DMS 273 (cell line): ENCODE results near the gene SLU7.
"Not testable (repeated sequence)": the region's sequence is repeated elsewhere in the genome, so short reads cannot be mapped to it uniquely, and the experiment has no call there.

ENCODE experiments used
- DNase-seq: peaks from one replicate; lab custom pipeline; 2025; ENCODE audit not compliant: unreplicated experiment; lab: John Stamatoyannopoulos, UW

SLU7 gene

DNA sequence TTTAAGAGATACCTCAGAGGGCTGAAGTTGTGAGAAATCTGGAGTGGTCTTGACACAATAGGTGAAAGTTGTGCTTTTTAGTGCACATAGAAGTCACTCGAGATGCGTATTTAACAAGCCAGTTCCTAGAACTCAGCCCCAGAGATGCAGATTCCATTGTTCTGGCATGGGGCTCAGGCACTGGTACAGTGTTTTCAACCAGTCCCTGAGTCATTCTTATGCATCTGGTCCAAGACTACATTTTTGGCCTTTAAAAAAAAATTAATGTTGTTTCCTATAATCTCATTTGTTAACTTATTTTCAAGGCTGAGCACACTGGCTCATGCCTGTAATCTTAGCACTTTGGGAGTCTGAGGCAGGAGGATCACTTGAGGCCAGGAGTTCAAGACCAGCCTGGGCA lies 32.4 kb upstream of the SLU7 start:
- DNase-seq = no peak

- DNase-seq = no peak
These were observed 31.5 kb upstream of the SLU7 start for GRCh38 chr5:160450164-160450932.

DNA sequence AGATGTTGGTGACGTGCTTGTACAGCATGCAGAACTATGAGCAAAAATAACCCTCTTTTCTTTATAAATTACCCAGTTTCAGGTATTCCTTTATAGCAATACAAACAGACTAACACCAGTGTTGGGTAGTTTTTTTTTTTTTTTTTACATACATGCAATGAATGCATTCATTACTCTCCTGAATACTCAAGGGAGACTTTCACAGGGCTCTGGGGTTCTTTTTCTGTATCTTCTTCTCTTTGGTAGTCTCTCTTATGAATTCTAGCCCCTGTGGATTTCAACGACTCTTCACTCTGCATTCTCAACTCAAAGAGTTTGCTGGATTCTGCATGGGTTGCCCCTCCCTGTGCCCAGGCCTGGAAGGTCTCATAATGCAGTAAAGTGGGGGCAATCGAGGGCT lies 30.6 kb upstream of the SLU7 start:
- no peak for DNase-seq

- no peak for DNase-seq
These were observed 30.0 kb upstream of the SLU7 start for GRCh38 chr5:160448886-160449285.

- no peak for DNase-seq
These were observed 26.9 kb upstream of the SLU7 start for GRCh38 chr5:160445751-160446150.

- no peak for DNase-seq
These were observed 26.3 kb upstream of the SLU7 start for GRCh38 chr5:160445132-160445531.

- no peak for DNase-seq
These were observed 25.5 kb upstream of the SLU7 start for GRCh38 chr5:160444407-160444806.

GRCh38 chr5:160442824-160443431 lies 24.0 kb upstream of the SLU7 start:
- DNase-seq = no peak

DNA sequence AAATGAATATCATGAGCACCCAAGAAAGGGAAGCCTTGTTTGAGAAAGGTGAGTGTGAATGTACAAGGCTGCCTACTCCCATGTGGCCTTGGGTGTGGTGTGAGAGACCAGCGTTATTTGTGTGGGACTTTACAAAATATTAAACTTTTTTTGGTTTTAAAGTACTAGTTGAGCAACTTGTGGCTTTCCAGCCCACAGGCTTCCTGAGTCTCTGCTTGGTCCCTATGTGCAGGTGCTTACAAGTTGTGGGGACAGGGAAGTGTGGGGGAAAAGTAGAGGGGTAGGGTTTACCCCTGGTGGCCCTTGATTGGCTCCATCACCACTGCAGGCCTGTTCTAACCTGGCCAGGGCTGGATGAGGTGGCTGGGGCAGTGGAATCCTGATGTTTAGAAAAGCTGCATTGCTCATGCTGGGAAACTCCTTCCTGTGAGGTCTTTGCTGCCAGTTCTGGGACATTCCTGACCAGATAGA lies 22.5 kb upstream of the SLU7 start:
- DNase-seq = no peak

- peak; percentile 92 for DNase-seq
These were observed 20.3 kb upstream of the SLU7 start for GRCh38 chr5:160439205-160439600.

DNA sequence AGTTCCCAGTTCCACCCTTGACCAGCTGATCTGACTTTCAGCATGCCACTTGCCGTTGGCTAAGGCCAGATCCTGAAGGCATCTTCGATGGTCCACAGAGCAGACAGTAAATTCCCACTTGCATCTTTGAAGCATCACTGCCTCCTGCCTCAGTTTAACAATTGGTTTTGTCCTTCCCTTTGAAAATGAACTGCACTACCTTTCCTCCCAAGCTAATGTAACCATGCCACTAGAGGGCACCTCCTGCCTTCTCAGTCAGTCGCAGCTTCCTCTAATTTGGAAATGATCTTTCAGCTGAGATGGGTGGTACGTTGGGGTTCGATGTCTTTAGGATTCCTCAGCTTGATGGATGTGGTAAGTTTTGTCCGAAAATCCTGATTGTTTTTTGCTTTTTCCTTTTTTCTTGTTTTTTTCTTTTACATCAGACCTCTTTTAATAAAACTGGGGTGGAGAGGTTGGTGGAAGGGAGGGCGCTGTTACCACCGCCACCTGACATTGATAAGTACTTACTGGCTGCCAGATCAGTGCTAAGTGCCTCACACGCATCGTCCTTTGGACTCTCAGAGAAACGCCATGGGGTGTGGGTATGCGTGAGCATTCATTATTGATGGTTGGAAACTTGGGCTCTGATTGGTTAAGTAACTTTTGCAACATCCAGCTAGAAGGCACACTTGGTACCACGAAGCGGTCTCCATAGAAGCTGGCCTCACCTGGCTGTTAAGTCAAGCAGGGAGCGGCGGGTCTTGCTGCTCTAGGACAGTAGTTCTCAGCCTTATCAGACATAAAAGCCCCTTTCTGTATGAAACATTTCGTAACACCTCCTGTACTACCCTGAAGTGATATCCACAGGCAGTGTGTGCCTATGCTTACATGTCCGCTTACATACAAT lies 19.7 kb upstream of the SLU7 start:
- peak; percentile 84 for DNase-seq

DNA sequence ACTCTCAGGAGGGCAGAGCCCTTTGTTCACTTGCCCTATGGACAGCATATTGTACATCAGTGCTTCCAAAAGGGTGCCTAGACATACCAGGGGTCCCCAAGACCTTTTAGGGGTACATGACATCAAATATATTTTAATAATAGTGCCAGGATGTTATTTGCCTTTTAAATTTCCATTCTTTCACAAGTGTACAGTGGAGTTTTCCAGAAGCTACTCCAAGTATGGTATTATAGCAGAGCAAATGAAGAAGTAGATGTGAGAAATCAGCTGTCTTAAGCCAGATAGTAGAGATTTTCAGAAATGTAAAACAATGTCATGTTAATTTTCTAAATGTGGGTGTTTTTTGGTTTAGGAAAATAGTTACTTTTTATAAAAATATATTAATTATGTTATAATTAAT lies 18.4 kb upstream of the SLU7 start:
- no peak for DNase-seq

DNA sequence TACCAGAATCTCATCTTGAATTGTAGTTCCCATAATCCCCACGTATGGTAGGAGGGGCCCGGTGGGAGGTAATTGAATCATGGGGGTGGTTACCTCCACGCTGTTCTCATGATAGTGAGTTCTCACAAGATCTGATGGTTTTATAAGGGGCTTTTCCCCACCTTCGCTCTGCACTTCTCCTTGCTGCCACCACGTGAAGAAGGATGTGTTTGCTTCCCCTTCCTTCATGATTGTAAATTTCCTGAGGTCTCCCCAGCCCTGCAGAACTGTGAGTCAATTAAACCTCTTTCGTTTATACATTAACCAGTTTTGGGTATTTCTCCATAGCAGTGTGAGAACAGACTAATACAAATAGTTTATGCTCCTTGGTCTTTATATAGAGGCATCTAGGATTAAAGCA lies 17.8 kb upstream of the SLU7 start:
- not testable (repeated sequence) for DNase-seq

- DNase-seq = no peak
These were observed 17.1 kb upstream of the SLU7 start for GRCh38 chr5:160436017-160436416.

DNA sequence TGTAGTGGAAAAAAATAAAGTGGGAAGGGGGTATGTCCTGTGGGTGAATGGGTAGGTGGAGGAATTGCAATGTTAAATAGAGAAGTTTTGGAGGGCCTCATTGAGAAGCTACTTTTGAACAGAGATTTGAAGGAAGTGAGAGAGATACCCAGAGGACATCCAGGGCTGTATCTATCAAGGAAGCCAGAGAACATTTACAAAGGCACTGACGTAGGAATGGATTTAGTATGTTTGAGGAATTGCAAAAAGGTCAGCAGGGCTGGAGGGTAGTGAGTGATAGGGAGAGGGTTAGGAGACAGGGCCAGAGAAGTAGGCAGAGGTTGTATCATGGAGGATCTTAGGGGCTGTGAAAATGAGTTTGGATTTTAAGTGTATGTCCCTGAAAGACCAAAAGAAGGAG lies 16.7 kb upstream of the SLU7 start:
- DNase-seq = no peak

- peak; percentile 78 for DNase-seq
These were observed 15.2 kb upstream of the SLU7 start for GRCh38 chr5:160434022-160434531.

DNA sequence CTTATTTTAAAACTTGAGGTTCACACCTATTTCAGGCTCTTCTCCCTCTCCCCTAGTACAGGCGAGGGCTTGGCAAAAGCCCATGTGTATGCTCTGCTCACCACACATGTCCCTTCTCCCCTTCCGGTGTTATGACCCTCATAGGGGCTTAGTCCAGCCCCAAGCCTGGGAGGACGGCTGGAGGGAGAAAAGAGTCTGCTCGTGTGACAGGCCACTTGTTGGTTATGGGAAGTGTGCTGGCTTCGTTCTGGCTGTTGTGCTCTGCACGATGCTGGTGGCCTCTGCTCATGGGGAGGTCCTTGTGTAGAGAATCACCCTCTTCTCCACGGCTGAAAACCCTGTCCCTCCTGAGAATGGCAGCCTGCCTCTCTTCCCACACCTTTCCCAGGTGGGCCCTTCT lies 13.9 kb upstream of the SLU7 start:
- DNase-seq = no peak

GRCh38 chr5:160432196-160432595 lies 13.3 kb upstream of the SLU7 start:
- DNase-seq = no peak

- DNase-seq = no peak
These were observed 8.7 kb upstream of the SLU7 start for GRCh38 chr5:160427607-160428006.

GRCh38 chr5:160423099-160423498 lies 4.2 kb upstream of the SLU7 start:
- DNase-seq = peak; percentile 41

DNA sequence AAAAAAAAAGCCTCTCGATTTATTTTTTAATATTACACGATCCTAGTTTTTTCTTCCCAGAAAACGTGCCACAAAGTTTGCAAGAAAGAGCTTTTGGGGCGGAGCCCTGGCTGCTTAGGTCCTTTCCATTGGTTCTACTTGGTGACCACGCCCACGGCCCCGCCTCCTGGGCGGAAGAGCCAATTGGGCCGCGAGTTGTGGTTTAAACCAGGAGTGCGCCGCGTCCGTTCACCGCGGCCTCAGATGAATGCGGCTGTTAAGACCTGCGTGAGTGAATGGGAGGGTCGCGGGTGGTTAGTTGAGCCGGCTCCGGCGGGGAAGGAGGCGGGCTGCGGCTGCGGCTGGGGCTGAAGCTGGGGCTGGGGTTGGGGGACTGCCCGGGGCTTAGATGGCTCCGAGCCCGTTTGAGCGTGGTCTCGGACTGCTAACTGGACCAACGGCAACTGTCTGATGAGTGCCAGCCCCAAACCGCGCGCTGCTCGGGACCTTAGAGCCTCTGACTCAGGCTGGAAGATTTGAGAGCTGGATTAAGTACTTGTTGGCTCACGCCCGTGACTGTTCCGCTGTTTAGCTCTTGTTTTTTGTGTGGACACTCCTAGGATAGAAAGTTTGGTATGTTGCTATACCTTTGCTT lies 2.9 kb upstream of the SLU7 start, which contains the start of gene PTTG1:
PTTG1 (plus strand) TSS at position 231 of the 634 bp plus-strand sequence. CDS start 458 bp downstream, outside the sequence.
- peak; percentile 99 for DNase-seq
